Measurements from ENCODE around the gene SLC25A38.
A peak's percentile ranks its signal among the peaks of the same experiment; 100 is the strongest.

Gene SLC25A38

GRCh38 chr3:39372833-39373232, 10.3 kb upstream of the SLC25A38 start:
- DNase-seq (ENCODE audit: low read depth, low spot score): peak; percentile 27
- H3K27ac ChIP-seq: no peak overlapping the region

GRCh38 chr3:39376959-39377634, 6.1 kb upstream of the SLC25A38 start:
- H3K27ac ChIP-seq: no peak overlapping the region
- no peak for DNase-seq (ENCODE audit: low read depth, low spot score)

GRCh38 chr3:39378088-39378487, 5.1 kb upstream of the SLC25A38 start:
- DNase-seq (ENCODE audit: low read depth, low spot score): no peak
- no peak overlapping the region for H3K27ac ChIP-seq

- no peak for DNase-seq (ENCODE audit: low read depth, low spot score)
- H3K27ac ChIP-seq: no peak overlapping the region
Observed at GRCh38 chr3:39378957-39379777, 4.0 kb upstream of the SLC25A38 start.

- no peak overlapping the region for H3K27ac ChIP-seq
Observed at GRCh38 chr3:39379778-39380155, 3.4 kb upstream of the SLC25A38 start.

GRCh38 chr3:39381432-39381831, 1.7 kb upstream of the SLC25A38 start:
- no peak overlapping the region for H3K27ac ChIP-seq
- no peak for DNase-seq (ENCODE audit: low read depth, low spot score)

More at GRCh38 chr3:39379778-39380155, 3.4 kb upstream of the SLC25A38 start:
- DNase-seq (ENCODE audit: low read depth, low spot score): no peak

- DNase-seq (ENCODE audit: low read depth, low spot score): peak; percentile 61
- H3K27ac ChIP-seq: peak overlapping the region; percentile 78
Observed at GRCh38 chr3:39383881-39384664, 903 bp downstream of the SLC25A38 start.

- H3K27ac ChIP-seq: no peak overlapping the region
- no peak for DNase-seq (ENCODE audit: low read depth, low spot score)
Observed at GRCh38 chr3:39384665-39385000, 1.5 kb downstream of the SLC25A38 start.

GRCh38 chr3:39385456-39386090, 2.4 kb downstream of the SLC25A38 start:
- no peak overlapping the region for H3K27ac ChIP-seq
- DNase-seq (ENCODE audit: low read depth, low spot score): no peak

GRCh38 chr3:39386318-39386717, 3.1 kb downstream of the SLC25A38 start:
- H3K27ac ChIP-seq: no peak overlapping the region
- DNase-seq (ENCODE audit: low read depth, low spot score): no peak

GRCh38 chr3:39387411-39387975, 4.3 kb downstream of the SLC25A38 start:
- no peak for DNase-seq (ENCODE audit: low read depth, low spot score)
- H3K27ac ChIP-seq: no peak overlapping the region

- DNase-seq (ENCODE audit: low read depth, low spot score): no peak
- no peak overlapping the region for H3K27ac ChIP-seq
Observed at GRCh38 chr3:39388153-39388552, 5.0 kb downstream of the SLC25A38 start.

GRCh38 chr3:39388741-39389248, 5.6 kb downstream of the SLC25A38 start:
- no peak for DNase-seq (ENCODE audit: low read depth, low spot score)
- no peak overlapping the region for H3K27ac ChIP-seq

GRCh38 chr3:39390181-39390580, 7.0 kb downstream of the SLC25A38 start:
- no peak overlapping the region for H3K27ac ChIP-seq
- no peak for DNase-seq (ENCODE audit: low read depth, low spot score)

- no peak for DNase-seq (ENCODE audit: low read depth, low spot score)
Observed at GRCh38 chr3:39396690-39397089, 13.5 kb downstream of the SLC25A38 start.

GRCh38 chr3:39398700-39399099, 15.5 kb downstream of the SLC25A38 start:
- no peak for DNase-seq (ENCODE audit: low read depth, low spot score)

More at GRCh38 chr3:39396690-39397089, 13.5 kb downstream of the SLC25A38 start:
- H3K27ac ChIP-seq: no peak overlapping the region

GRCh38 chr3:39401983-39402382, 18.8 kb downstream of the SLC25A38 start:
- no peak for DNase-seq (ENCODE audit: low read depth, low spot score)
- no peak overlapping the region for H3K27ac ChIP-seq

More at GRCh38 chr3:39398700-39399099, 15.5 kb downstream of the SLC25A38 start:
- H3K27ac ChIP-seq: no peak overlapping the region

- peak overlapping the region; percentile 85 for H3K27ac ChIP-seq
- DNase-seq (ENCODE audit: low read depth, low spot score): no peak
Observed at GRCh38 chr3:39404943-39405686, 21.9 kb downstream of the SLC25A38 start.

GRCh38 chr3:39405687-39406367, 22.7 kb downstream of the SLC25A38 start:
- H3K27ac ChIP-seq: peak overlapping the region; percentile 85

More at GRCh38 chr3:39405687-39406367, 22.7 kb downstream of the SLC25A38 start:
- DNase-seq (ENCODE audit: low read depth, low spot score): no peak

Measured in epithelial cell of prostate (primary cell).